SK-N-MC (cell line): ENCODE results near the gene RLBP1.

Experiments
- EZH2 ChIP-seq: fragments of 200-600 bp; sonication (generic); IDR thresholded peaks from one replicate; pipeline ENCODE4 v1.6.1; 2017; ENCODE audit warnings: antibody characterized with exemption
- POLR2AphosphoS5 ChIP-seq: IDR thresholded peaks from 2 replicates; pipeline ENCODE4 v1.6.1; 2012; ENCODE audit warnings: mild to moderate bottlenecking, low read depth, low read length, borderline replicate concordance

GRCh38 chr15:89167267-89168176 is 53.9 kb downstream of the RLBP1 start:
- no peak for TF ChIP-seq POLR2AphosphoS5
- no peak for TF ChIP-seq EZH2
